ENCODE measurements around the gene DKK2. TPM values are rescaled to one million over a fixed set of nuclear protein-coding genes. Genes with fewer than 3 reads are reported as not detected.

Gene DKK2
- total and polyA plus RNA-seq, 2 donors (not counting 3 experiments of a cell fraction or from before 2014, with no cell fraction given) = 0.14 to 0.24 TPM

DNA sequence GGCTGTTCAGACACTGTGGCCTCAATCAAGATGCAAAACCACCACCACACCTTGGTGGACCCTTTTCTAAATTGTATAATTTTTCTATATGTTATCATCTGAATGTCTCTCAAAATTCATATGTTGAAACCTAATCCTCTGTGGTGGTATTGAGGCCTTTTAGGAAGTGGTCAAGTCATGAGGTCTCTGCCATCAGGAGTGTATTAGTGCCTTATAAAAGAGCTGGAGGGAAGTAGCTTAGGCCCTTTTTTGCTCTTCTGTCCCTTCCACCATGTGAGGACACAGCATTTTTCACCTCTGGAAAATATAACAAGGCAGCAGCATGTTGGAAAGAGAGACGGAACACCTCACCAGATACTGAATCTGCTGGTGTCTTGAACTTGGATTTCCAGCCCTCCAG lies 30.5 kb upstream of the DKK2 start:
- no peaks in the 10 kb centered on the region for H3K9me1 ChIP-seq (replicated peaks; ENCODE audit: control insufficient read depth, extremely low read depth, insufficient read depth, low read length)
- FAIRE-seq (no peak), DNase-seq (ENCODE audit: low read depth, low spot score) (no peak)
- H2AFZ ChIP-seq (ENCODE audit: low read depth, low read length) = no peak overlapping the region
- dilution Hi-C loops (cut with MboI; ENCODE audit: extremely low pct_ligation_motif_present, low sequenced_read_pairs) (no loop called here), intact Hi-C loops (cut with micrococcal nuclease) (loop anchor here (5.0 kb wide), 1 partner anchor 56 kb away; no protein-coding TSS in a partner anchor)
- ChIA-PET CTCF (interaction anchor here (1.3 to 1.4 kb wide), 2 partner anchors 10 to 15 kb away, joined by 3 to 4 read pairs; no protein-coding TSS in a partner anchor), POLR2A (no interaction called here)
- no peak overlapping the region for H3K4me2 ChIP-seq (ENCODE audit: insufficient read depth, low read length)
- H3K27ac ChIP-seq (ENCODE audit: insufficient read depth, low read depth, low read length) = no peak overlapping the region
- TF ChIP-seq POLR2A (IDR thresholded peaks at IDR 0.05; ENCODE audit: low read depth, low read length) (no peak), POLR2AphosphoS5 (IDR thresholded peaks at IDR 0.05; ENCODE audit: insufficient read depth, low read depth, low read length) (no peak), MYC (IDR thresholded peaks at IDR 0.05; ENCODE audit: low read depth, low read length) (no peak), GATA2 (IDR thresholded peaks at IDR 0.05; ENCODE audit: insufficient read depth, insufficient read length, low read depth, low read length) (no peak), EZH2 (IDR thresholded peaks at IDR 0.05; ENCODE audit: borderline replicate concordance, low read depth, low read length, severe bottlenecking) (no peak), FOS (IDR thresholded peaks at IDR 0.05; ENCODE audit: borderline replicate concordance, insufficient read depth, low read length) (no peak), JUN (IDR thresholded peaks at IDR 0.05; ENCODE audit: borderline replicate concordance, insufficient read depth, insufficient read length, low read depth) (no peak)
- TF ChIP-seq, protein P1, sequence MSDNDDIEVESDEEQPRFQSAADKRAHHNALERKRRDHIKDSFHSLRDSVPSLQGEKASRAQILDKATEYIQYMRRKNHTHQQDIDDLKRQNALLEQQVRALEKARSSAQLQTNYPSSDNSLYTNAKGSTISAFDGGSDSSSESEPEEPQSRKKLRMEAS (IDR thresholded peaks at IDR 0.05; ENCODE audit: insufficient read depth, insufficient read length) = no peak
- TF ChIP-seq, protein P2, sequence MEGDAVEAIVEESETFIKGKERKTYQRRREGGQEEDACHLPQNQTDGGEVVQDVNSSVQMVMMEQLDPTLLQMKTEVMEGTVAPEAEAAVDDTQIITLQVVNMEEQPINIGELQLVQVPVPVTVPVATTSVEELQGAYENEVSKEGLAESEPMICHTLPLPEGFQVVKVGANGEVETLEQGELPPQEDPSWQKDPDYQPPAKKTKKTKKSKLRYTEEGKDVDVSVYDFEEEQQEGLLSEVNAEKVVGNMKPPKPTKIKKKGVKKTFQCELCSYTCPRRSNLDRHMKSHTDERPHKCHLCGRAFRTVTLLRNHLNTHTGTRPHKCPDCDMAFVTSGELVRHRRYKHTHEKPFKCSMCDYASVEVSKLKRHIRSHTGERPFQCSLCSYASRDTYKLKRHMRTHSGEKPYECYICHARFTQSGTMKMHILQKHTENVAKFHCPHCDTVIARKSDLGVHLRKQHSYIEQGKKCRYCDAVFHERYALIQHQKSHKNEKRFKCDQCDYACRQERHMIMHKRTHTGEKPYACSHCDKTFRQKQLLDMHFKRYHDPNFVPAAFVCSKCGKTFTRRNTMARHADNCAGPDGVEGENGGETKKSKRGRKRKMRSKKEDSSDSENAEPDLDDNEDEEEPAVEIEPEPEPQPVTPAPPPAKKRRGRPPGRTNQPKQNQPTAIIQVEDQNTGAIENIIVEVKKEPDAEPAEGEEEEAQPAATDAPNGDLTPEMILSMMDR (IDR thresholded peaks at IDR 0.05; ENCODE audit: extremely low read depth in 1 of 2, insufficient read depth in 1 of 2, low read depth in 1 of 2, low read length in 2 of 2) = no peak
- H4K20me1 ChIP-seq (replicated peaks; ENCODE audit: control insufficient read depth, extremely low read depth, insufficient read depth, low read length) = no peaks in the 10 kb centered on the region
- H3K9ac ChIP-seq (replicated peaks; ENCODE audit: extremely low read depth, insufficient read depth, low read length) = no peak overlapping the region
- peaks cover 30% of the 10 kb centered on the region for H3K4me1 ChIP-seq (ENCODE audit: control insufficient read depth, extremely low read depth, insufficient read depth, low read length)
- H3K27me3 ChIP-seq (ENCODE audit: control insufficient read depth in 2 of 2, insufficient read depth in 2 of 2, low read length in 2 of 2) = no peaks in the 10 kb centered on the region
- no peaks in the 10 kb centered on the region for H3K36me3 ChIP-seq (ENCODE audit: control insufficient read depth in 2 of 2, extremely low read depth in 1 of 2, insufficient read depth in 2 of 2, low read length in 2 of 2)
- no TSS peak for BruUV-seq (replicated peaks)
- no peaks in the 10 kb centered on the region for H3K9me3 ChIP-seq (replicated peaks; ENCODE audit: control insufficient read depth, insufficient read depth, low read length)
- no peak overlapping the region for H3K4me3 ChIP-seq (replicated peaks in 1 of 3; ENCODE audit: insufficient read depth in 1 of 3, low read depth in 1 of 3, low read length in 3 of 3)
- H3K79me2 ChIP-seq (ENCODE audit: control insufficient read depth, insufficient read depth, low read length) = no peaks in the 10 kb centered on the region
